GM19043 (cell line): ENCODE measurements around the gene CPEB1.
"Not testable (repeated sequence)": the region's sequence is repeated elsewhere in the genome, so short reads cannot be mapped to it uniquely, and the experiment has no call there.

ENCODE experiments used
- ATAC-seq: cut with Tn5 transposase; IDR thresholded peaks from one replicate; pipeline ENCODE4 v1.9.1; 2021; ENCODE audit warnings: low read depth; ENCODE audit not compliant: unreplicated experiment

CPEB1 gene

GRCh38 chr15:82532383-82532990 is 114.7 kb downstream of the CPEB1 start:
- no peak for ATAC-seq

GRCh38 chr15:82531496-82532382 is 115.4 kb downstream of the CPEB1 start:
- no peak for ATAC-seq

- ATAC-seq = peak; percentile 82
These were observed 116.4 kb downstream of the CPEB1 start for GRCh38 chr15:82530606-82531379.

- no peak for ATAC-seq
These were observed 117.2 kb downstream of the CPEB1 start for GRCh38 chr15:82530006-82530405.

GRCh38 chr15:82513587-82513986 is 133.6 kb downstream of the CPEB1 start:
- not testable (repeated sequence) for ATAC-seq

- not testable (repeated sequence) for ATAC-seq
These were observed 139.5 kb downstream of the CPEB1 start for GRCh38 chr15:82507693-82508092.

- not testable (repeated sequence) for ATAC-seq
These were observed 140.1 kb downstream of the CPEB1 start for GRCh38 chr15:82507087-82507486.

- not testable (repeated sequence) for ATAC-seq
These were observed 141.3 kb downstream of the CPEB1 start for GRCh38 chr15:82505842-82506241.

GRCh38 chr15:82504074-82504473 is 143.1 kb downstream of the CPEB1 start:
- ATAC-seq = not testable (repeated sequence)

- not testable (repeated sequence) for ATAC-seq
These were observed 144.3 kb downstream of the CPEB1 start for GRCh38 chr15:82502700-82503339.

GRCh38 chr15:82500772-82501171 is 146.4 kb downstream of the CPEB1 start:
- not testable (repeated sequence) for ATAC-seq

GRCh38 chr15:82497978-82498377 is 149.2 kb downstream of the CPEB1 start:
- ATAC-seq = not testable (repeated sequence)
